GM12864 (cell line): ENCODE data around the gene CAMK2A.

ENCODE experiments used
- DNase-seq: peaks from one replicate; pipeline ENCODE4 v3.0.0-alpha.2; 2011; ENCODE audit warnings: low read depth
- H3K4me3 ChIP-seq: 2 replicates; pipeline ENCODE4 v1.5.1; 2011; ENCODE audit warnings: mild to moderate bottlenecking, low read depth, low read length, control low read depth
- CTCF ChIP-seq: IDR thresholded peaks from 2 replicates; pipeline ENCODE4 v1.5.1; 2011; ENCODE audit warnings: low read depth, mild to moderate bottlenecking, moderate library complexity, low read length, control low read depth, inconsistent platforms; ENCODE audit errors: missing control alignments

CAMK2A gene

GRCh38 chr5:150329038-150329437, 39.5 kb upstream of the CAMK2A start:
- no peak overlapping the region for H3K4me3 ChIP-seq
- no peak for TF ChIP-seq CTCF
- DNase-seq = no peak

- no peak overlapping the region for H3K4me3 ChIP-seq
- DNase-seq = no peak
- no peak for TF ChIP-seq CTCF
Measured at GRCh38 chr5:150328515-150328914, 38.9 kb upstream of the CAMK2A start.

- no peak for TF ChIP-seq CTCF
Measured at GRCh38 chr5:150327139-150327538, 37.6 kb upstream of the CAMK2A start.

GRCh38 chr5:150326707-150327106, 37.1 kb upstream of the CAMK2A start:
- no peak for TF ChIP-seq CTCF
- no peak for DNase-seq
- H3K4me3 ChIP-seq = no peak overlapping the region

More at GRCh38 chr5:150327139-150327538, 37.6 kb upstream of the CAMK2A start:
- no peak overlapping the region for H3K4me3 ChIP-seq
- DNase-seq = no peak

GRCh38 chr5:150325426-150325825, 35.9 kb upstream of the CAMK2A start:
- H3K4me3 ChIP-seq = no peak overlapping the region
- DNase-seq = no peak
- TF ChIP-seq CTCF = no peak

GRCh38 chr5:150323819-150324218, 34.2 kb upstream of the CAMK2A start:
- no peak for DNase-seq
- TF ChIP-seq CTCF = no peak
- H3K4me3 ChIP-seq = no peak overlapping the region

GRCh38 chr5:150323092-150323491, 33.5 kb upstream of the CAMK2A start:
- DNase-seq = no peak
- no peak overlapping the region for H3K4me3 ChIP-seq
- TF ChIP-seq CTCF = no peak
